ENCODE measurements around the gene AIFM3. TPM values are rescaled to one million over a fixed set of nuclear protein-coding genes. Genes with fewer than 3 reads are reported as not detected.
A peak's percentile ranks its signal among the peaks of the same experiment; 100 is the strongest.
"Not testable (repeated sequence)": the region's sequence is repeated elsewhere in the genome, so short reads cannot be mapped to it uniquely, and the experiment has no call there.

Gene AIFM3, protein sequence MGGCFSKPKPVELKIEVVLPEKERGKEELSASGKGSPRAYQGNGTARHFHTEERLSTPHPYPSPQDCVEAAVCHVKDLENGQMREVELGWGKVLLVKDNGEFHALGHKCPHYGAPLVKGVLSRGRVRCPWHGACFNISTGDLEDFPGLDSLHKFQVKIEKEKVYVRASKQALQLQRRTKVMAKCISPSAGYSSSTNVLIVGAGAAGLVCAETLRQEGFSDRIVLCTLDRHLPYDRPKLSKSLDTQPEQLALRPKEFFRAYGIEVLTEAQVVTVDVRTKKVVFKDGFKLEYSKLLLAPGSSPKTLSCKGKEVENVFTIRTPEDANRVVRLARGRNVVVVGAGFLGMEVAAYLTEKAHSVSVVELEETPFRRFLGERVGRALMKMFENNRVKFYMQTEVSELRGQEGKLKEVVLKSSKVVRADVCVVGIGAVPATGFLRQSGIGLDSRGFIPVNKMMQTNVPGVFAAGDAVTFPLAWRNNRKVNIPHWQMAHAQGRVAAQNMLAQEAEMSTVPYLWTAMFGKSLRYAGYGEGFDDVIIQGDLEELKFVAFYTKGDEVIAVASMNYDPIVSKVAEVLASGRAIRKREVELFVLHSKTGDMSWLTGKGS
- total RNA-seq (2014; rRNA removed; shearing (Covaris generic)) = 0.39 TPM in 1 of 2 replicates, not detected in the other

DNA sequence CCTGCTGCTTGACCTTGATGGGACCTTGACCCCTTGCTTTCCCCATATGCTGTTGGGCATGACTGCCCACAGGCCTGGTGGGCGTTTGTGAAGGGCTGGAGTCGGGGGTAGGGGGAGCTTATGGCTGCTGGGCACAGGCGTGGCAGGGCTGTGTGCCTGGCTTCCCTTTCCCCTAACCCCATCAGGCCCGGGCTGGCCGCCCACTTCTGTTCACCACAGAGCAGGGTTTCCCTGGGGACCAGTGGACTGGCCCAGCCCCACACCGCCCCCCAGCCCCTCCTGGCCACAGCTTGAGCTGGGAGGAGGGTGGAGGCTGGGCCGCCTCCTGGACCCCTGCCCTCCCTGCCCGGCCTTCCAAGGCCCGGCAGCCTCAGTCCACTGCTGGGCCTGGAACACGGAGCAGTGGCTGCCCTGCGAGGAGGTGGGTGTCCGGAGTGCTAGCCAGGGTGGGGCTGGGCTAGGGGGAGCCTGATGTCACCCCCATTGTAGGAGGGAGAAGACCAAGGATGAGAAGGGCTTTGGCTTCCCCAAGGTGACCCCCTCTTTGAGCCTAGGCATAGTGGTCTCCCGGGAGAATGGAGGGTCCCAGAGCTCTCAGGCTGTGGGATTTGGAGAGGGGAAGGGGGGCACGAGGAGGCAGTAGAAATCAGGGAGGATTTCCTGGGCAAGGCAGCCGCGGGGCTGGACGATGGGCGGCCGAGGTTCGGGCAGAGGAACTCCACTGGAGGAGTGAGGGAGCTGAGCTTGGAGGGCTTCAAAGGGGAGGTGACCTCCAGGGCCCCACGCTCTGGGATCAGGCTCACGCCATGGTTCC lies at the start of gene AIFM3:
Gene AIFM3 (plus strand): TSS at position 373 of the 814 bp plus-strand sequence. CDS start 690 bp downstream, outside the sequence.
- DNase-seq (ENCODE audit: low read depth) = no peak

DNA sequence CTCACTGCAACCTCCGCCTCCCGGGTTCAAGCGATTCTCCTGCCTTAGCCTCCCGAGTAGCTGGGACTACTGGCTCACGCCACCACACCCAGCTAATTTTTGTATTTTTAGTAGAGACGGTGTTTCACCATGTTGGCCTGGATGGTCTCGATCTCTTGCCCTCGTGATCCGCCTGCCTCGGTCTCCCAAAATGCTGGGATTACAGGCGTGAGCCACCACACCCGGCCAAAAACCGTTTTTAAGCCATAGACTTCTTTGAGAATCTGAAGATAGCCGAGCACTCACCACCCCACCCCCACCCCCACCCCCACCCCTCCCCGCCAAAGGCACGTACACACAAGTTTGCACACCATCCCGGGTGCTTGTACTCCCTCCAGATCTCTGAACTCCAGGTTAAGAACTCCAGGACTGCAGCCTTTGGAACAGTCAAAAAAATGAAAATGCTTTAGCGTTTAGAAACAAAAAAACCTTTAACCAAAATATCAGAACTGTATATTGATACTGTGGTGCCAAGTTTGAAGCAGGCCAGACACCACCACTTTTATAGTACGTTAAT lies 48.3 kb upstream of the AIFM3 start:
- peak; percentile 19 for DNase-seq (ENCODE audit: low read depth)

DNA sequence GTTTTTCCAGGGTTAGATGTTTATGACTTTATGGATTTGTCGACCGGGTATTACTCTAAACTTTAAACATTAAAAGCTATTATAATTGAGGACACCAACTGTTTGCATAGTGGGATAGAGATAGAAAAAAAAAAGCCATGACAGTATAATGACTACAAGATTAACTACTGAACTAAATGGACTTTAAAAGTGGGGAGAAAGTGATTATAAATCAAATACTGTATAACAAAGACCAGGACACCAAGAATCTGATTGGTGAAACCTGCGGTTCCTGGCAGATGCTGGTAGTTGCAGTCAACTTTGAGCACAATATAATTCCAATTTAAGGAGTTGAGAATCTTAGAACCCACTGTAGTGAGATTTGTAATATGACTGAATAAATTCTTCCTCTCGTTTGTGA lies 47.3 kb upstream of the AIFM3 start:
- DNase-seq (ENCODE audit: low read depth) = no peak

DNA sequence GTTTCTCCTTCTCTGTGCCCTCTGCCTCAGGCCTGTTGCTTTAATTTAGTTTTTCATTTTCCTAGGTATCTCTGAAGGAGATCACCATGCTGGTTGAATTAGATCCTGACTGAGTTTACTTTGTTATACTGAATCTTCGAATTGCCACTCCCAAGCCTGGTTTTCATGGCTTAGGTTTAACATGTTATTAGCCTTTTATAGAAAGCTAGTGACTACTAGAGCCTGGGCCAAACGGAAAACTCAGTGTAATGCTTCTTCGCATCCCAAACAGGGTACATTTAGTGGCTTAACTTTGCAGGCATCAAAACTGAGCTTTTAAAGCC lies 46.2 kb upstream of the AIFM3 start:
- no peak for DNase-seq (ENCODE audit: low read depth)

DNA sequence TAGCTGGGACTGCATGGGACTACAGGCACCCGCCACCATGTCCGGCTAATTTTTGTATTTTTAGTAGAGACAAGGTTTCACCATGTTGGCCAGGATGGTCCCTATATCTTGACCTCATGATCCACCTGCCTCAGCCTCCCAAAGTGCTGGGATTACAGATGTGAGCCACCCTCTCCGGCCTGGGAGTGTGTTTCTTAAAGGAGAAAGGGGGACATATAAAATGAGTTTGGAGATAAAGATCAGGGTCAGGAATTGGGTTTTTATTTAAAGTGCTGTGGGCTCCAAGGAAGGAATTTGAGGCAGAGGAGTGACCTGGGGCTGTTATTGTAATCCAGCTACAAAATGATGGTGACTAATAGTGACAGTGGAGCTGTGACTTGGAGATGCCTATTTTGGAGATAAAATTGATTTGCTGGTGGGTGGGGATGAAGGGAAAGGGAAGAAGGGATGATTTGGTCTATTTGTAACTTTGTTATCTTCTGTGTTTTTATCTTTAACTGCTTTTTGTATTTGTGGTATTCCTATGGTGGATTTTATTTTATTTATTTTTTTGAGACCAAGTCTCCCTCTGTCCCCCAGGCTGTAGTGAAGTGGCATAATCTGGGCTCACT lies 44.8 kb upstream of the AIFM3 start:
- peak; percentile 64 for DNase-seq (ENCODE audit: low read depth)

DNA sequence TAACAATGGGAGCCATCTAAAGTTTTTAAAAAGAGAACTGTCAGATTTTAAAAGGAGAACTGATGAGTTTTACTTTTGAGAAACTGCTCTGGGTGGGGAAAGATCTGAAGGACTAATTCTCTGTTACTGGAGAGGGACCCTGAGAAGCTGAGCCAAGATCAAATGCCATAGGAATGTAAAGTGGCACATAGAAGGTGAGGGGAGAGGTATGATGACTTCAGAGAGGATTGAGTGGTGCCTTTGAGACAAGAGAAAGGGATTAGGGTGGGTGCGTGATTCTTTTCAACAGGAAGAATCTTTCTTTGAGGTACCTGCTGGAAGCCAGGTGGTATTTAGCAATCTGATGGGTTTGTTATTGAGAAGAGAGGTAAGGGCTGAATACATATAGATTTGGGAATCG lies 40.8 kb upstream of the AIFM3 start:
- no peak for DNase-seq (ENCODE audit: low read depth)

DNA sequence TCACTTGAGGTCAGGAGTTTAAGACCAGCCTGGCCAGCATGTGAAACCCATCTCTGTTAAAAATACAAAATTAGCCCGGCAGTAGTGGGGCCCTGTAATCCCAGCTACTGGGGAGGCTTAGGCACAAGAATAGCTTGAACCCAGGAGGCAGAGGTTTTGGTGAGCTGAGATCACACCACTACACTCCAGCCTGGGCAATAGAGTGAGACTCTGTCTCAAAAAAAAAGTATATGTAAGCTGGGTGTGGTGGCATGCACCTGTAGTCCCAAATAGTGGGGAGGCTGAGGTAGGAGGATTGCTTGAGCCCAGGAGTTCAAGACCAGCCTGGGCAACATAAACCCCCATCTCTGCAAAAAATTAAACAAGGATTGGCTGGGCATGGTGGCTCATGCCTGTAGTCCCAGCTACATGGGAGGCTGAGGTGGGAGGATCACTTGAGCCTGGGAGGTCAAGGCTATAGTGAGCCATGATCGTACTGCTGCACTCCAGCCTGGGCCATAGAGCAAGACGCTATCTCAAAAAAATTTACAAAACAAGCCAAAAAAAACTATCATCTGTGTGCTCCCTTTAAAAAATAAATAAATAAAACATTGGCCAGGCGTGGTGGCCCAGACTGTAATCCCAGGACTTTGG lies 39.0 kb upstream of the AIFM3 start:
- no peak for DNase-seq (ENCODE audit: low read depth)

DNA sequence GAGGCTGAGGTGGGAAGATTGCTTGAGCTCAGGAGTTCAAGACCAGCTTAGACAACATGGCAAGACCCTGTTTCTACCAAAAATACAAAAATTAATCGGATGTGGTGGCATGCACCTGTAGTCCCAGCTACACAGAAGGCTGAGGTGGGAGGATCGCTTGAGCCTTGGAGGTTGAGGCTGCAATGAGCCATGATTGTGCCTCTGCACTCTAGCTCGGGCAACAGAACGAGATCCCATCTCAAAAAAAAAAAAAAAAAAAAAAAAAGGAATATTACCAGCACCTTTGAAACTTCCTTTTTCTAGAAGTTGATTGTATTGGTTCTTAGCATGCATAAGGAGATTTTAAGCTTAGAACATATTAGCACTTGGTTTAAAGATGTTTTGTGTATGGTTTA lies 38.5 kb upstream of the AIFM3 start:
- DNase-seq (ENCODE audit: low read depth) = no peak

DNA sequence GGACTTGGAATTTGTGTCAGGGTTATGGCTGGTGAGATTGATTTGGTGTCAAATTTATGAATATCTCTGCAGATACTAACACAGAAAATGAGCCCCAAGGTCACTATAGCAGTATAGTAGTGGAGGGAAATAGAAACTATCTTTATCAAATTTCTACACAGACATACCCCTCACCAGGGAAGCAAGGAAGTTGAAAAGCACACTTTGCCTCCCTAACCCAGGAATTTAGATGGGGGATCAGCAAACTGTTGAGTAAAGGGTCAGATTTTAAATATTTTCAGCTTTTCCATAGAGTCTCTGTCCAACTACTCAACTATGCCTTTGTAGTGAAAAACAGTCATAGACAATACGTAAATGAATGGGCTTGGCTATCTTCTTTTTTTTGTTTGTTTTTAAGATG lies 37.1 kb upstream of the AIFM3 start:
- no peak for DNase-seq (ENCODE audit: low read depth)

DNA sequence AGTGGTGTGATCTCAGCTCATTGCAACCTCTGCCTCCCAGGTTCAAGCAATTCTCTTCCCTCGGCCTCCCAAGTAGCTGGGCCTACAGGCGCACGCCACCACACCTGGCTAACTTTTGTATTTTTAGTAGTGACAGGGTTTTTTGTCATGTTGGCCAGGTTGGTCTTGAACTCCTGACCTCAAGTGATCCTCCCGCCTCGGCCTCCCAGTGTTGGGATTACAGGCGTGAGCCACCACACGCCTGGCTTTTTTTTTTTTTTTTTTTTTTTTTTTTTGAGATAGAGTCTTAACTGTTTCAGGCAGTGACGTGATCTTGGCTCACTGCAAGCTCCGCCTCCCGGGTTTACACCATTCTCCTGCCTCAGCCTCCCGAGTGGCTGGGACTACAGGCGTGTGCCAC lies 36.6 kb upstream of the AIFM3 start:
- not testable (repeated sequence) for DNase-seq (ENCODE audit: low read depth)

DNA sequence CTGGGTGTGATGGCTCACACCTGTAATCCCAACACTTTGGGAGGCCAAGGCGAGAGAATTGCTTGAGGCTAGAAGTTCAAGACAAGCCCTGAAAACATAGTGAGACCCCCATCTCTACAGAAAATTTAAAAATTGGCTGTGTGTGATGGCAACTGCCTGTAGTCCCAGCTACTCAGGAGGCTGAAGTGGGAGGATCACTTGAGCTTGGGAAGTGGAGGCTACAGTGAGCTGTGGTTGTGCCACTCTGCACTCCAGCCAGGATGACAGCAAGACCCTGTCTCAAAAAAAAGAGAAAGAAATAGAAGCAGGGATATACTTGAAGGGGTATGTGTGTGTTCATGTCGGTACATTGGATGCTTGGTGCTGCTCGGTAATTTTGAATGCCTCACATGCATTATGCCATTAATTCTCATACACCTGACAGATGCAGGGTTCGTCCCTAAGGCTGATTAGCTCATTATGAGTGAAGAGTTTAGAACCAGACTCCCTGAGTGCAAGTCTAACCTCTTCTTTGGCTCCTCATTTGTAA lies 35.9 kb upstream of the AIFM3 start:
- no peak for DNase-seq (ENCODE audit: low read depth)

DNA sequence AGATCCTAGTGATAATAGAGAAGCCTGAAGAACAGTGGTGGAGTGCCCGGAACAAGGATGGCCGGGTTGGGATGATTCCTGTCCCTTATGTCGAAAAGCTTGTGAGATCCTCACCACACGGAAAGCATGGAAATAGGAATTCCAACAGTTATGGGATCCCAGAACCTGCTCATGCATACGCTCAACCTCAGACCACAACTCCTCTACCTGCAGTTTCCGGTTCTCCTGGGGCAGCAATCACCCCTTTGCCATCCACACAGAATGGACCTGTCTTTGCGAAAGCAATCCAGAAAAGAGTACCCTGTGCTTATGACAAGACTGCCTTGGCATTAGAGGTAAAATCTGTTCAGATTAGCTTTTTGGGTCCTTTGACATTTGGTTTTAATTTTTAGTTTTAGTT lies 33.1 kb upstream of the AIFM3 start:
- no peak for DNase-seq (ENCODE audit: low read depth)

DNA sequence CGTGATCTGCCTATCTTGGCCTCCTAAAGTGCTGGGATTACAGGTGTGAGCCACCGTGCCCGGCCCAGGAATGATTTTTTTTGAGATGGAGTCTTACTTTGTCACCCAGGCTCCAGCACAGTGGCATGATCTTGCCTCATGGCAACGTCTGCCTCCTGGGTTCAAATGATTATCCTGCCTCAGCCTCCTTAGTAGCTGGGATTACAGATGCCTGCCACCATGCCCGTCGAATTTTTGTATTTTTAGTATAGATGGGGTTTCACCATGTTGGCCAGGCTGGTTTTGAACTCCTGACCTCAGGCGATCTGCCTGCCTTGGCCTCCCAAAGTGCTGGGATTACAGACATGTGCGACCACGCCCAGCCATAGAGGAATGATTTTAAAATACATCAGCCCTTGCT lies 32.0 kb upstream of the AIFM3 start:
- DNase-seq (ENCODE audit: low read depth) = not testable (repeated sequence)

DNA sequence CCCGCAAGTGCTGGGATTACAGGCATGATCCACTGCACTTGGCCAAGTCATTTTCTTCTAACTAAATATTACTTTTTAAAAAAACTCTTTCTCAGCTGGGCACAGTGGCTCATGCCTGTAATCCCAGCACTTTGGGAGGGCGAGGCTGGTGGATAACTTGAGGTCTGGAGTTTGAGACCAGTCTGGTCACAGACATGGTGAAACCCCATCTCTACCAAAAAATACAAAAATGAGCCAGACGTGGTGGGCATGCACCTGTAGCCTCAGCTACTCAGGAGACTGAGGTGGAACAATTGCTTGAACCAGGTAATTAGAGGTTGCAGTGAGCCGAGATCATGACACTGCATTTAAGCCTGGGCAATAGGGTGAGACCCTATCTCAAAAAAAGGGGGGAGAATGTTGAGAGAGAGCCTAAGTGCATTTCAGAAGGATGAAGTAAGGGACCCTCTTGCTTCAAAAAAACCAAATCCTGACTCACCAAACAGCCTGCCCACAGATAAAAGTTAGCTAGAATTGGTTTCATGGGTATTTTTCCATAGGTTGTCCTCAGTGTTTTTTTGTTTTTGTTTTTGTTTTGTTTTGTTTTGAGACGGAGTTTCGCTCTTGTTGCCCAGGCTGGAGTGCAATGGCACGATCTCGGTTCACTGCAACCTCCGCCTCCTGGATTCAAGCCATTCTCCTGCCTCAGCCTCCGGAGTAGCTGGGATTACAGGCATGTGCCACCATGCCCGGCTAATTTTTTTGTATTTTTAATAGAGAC lies 31.1 kb upstream of the AIFM3 start:
- not testable (repeated sequence) for DNase-seq (ENCODE audit: low read depth)

DNA sequence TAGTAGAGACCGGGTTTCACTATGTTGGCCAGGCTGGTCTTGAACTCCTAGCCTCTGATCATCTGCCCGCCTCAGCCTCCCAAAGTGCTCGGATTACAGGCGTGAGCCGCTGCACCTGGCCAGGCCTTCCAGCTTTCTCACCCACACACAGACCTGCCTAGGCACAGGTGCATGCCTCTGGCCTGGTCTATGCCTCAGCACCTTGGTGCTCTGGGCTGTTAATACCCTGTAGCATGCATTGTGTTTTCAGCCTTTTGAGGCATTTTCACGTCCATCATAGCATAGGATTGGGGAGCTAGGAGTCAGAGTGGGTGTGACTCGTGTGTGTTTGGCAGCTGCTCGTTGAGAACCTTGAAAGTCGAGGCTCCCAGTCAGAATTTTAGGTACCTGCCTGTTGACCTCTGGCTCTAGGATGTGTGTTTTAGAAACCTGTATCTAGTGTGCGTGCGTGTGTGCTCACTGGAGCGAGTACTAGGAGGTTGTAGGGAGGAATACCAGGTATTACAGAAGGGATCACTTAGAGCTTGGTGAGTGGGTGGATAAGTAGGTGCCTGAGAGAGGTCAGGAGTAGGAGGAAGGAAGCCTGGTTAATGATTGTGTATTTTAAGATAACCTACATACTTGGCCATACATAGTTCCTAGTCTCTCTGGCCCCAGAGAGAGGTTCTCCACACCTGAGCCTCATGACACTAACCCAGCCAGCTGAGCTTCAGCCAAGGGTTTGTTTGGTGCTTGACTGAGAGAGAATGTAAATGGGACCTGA lies 29.8 kb upstream of the AIFM3 start:
- DNase-seq (ENCODE audit: low read depth) = no peak

DNA sequence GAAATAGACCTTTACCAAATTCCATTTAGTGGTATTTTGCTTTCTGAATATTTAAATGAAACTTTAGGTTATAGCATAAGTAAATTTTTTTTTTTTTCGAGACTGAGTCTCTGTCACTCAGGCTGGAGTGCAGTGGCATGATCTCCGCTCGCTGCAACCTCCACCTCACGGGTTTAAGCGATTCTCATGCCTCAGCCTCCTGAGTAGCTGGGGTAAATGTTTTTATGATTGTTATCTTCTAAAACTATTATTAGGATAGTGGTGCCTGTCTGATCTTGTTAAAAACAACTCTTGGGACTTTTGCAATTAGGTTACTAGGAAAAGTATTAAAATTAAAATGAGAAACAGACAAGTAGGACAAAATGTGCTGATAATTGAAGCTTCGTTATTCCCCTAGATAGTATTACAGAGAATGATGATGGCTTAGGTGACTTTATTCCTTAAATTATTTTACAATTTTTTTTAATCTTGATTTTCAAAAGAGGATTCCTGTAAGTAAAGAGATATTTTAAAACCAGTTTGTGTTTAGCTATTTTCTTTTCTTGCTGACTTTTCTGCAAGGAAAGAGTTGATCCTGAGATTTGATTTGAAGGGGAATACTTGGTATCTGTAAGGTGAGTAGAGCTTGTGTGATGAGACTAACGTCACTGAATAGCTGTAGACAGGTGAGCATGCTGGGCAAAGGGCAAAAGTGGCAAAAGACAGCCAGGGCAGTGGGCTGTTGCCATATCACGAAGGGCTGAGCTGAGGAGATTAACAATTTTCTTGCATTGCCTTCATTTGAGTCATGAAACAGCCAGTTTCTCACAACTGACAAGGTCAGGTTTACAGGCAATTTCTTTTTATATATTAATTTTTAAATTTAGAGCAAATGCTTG lies 29.0 kb upstream of the AIFM3 start:
- no peak for DNase-seq (ENCODE audit: low read depth)

DNA sequence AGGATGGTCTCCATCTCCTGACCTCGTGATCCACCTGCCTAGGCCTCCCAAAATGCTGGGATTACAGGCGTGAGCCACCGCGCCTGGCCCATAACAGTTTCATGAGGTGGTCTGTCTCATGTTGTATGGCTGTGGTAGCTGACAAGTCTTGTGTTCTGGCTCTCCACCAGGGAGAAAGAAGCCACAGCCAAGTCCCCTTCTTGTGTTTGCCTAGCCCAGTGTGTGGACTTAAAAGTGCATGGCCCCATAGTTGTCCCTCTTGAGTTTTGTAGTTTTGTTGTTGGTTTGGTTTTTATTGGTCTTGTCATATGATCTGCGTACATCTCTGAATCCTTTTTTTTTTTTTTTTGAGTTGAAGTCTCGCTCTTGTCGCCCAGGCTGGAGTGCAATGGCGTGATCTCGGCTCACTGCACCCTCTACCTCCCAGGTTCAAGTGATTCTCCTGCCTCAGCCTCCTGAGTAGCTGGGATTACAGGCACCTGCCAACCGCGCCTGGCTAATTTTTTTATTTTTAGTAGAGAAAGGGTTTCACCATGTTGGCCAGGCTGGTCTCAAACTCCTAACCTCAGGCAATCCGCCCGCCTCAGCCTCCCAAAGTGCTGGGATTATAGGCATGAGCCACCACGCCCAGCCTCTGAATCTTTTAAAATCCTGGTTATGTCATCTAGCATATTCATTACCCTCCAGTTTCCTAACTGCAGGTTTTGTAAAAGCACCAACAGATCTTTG lies 27.4 kb upstream of the AIFM3 start:
- not testable (repeated sequence) for DNase-seq (ENCODE audit: low read depth)

DNA sequence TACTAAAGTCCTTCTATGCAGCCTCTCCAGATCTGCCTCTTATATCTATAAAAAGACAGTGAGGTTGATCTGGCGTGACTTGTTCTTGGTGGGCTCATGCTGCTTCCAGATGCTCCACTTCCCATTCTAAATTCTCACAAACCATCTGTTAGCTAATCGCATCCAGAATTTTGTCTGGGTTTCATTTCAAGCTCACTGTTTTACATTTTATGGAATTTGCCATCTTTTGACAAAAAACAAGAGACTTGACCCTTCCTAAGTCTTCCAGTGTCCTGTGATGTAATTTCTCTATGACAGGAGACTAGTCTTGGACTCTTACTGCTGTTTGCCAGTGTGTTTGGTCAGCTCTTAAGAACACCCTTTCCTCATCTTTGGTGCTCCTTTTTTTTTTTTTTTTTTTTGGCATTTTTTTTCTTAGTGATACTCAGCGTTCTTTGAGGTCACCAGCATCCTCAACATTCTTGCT lies 26.8 kb upstream of the AIFM3 start:
- peak; percentile 28 for DNase-seq (ENCODE audit: low read depth)

All from RPMI7951 (cell line).